ENCODE results near the gene SOD2.
"Not testable (repeated sequence)": the region's sequence is repeated elsewhere in the genome, so short reads cannot be mapped to it uniquely, and the experiment has no call there.

Gene SOD2

DNA sequence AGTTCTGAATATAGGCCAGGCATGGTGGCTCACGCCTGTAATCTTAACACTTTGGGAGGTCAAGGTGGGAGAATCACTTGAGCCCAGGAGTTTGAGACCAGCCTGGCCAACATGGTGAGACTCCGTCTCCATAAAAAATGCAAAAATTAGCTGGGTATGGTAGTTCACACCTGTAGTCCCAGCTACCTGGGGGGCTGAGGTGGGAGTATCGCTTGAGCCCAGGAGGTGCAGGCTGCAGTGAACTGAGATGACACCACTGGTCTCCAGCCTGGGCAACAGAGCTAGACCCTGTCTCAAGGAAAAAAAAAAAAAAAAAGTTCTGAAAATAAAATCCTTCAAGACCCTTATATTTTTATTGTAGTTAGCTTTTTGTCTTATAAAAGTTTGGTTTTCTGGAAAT is 22.6 kb upstream of the SOD2 start:
- no peak for DNase-seq

DNA sequence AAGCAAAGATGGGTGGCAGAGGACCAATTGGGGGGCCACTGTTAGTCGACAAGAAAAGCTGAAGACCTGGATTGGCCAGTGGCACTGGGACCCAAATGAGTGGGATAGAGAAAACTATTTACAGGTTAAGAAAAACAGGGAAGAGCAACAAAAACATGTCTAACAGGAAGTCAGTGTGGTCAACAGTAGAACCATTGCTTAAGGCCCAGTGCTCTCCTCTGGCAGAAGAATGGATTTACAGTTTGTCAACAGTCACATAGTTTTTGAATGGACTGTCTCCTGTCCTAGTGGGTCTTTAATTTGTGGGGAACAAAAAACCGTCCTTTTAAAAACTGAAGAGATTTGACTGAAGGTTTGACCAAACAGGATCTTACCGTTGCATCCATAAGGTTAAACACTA is 22.1 kb upstream of the SOD2 start:
- DNase-seq, result no peak

DNA sequence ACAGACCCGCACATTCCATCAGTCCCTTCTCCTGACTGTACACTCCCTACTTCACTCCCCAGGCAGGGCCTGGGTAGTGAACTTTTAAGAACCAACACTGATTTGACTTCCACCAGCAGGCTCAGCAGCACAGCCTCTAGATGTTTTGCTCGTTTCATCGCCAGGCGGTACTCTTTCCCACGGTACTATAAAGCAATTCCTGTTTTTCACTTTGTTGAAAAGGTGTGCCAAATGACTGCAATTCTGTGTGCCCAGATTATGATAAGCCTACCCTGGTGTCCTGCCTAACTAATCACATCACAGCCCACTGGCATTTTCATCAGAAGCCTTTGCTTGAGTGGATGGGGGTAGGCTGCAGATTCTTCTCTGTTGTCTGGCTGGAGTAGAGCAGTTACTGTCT is 21.4 kb upstream of the SOD2 start:
- DNase-seq, result no peak

DNA sequence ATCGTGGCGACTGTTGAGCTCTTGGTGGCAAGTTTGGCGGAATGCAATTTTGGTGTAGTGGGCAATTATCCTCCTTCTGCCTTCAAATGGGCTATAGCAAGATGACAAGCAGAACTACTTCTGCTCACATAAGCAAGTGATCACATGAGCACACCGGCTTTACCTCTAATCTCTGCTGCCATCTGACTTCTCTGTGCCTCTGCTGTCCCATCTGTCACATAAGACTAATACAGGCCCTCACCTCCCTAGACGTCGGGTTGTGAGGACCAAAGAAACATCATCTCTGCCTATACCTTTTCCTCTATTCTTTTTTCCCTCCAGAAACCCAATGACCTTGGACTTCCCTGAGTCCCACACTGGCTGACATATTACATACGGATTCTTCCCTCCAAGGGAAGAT is 20.9 kb upstream of the SOD2 start:
- no peak for DNase-seq

DNA sequence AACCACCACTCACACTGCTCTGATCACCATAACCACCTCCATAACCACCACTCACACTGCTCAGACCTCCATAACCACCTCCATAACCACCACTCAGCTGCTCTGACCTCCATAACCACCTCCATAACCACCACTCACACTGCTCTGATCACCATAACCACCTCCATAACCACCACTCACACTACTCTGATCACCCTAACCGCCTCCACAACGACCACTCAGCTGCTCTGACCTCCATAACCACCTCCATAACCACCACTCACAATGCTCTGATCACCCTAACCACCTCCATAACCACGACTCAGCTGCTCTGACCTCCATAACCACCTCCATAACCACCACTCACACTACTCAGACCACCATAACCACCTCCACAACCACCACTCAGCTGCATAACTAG is 19.3 kb upstream of the SOD2 start:
- not testable (repeated sequence) for DNase-seq

DNA sequence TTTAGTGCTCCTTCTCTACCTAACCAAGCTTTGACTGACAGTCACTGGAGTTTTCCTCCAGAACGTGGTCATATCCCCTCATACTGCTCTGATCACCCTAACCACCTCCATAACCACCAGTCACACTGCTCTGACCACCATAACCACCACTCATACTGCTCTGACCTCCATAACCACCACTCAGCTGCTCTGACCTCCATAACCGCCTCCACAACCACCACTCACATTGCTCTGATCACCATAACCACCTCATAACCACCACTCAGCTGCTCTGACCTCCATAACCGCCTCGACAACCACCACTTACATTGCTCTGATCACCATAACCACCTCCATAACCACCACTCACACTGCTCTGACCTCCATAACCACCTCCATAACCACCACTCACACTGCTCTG is 17.6 kb upstream of the SOD2 start:
- not testable (repeated sequence) for DNase-seq

DNA sequence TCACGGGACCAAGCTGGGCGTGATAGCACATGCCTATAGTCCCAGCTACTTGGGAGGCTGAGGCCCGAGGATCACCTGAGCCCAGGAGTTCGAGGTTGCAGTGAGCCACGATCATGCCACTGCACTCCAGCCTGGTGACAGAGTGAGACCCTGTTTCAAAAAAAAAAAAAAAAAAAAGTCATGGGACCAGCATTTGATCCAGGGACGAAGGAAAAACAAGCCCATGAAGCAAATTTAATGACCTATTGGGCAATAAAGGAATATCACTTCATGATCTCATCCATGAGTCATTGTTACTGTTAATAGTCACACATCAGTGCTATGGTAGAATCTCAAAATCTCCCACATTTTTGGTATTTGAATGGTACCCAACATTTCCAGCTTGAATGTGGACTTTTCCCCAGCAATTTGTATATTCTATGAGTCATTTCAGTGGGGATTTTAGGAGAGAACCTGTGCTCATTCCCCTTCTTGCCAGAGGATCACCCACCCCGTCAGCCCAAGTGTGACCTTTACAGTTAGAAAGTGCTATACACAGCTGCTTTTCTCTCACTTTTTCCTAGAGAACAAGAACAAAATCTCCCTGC is 8.5 kb upstream of the SOD2 start:
- DNase-seq, result no peak

DNA sequence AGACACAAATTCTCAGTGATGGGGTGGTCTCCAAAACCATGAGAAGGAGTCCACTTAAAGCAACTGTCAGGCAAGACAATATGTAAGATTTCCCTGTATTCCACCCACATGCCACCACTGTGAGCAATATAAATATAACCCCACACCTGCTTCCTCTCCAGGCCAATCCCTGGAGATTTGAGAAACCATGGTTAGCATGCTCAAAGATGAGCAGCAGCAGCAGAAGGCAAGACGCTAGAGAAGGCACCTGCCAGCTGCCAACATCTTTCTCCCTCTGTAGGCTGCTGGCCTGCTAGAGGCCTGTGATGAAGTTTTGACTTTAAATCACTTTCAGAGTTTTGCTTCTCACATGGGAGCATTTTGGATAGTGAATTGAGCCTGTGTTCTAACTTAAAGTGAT is 7.9 kb upstream of the SOD2 start:
- no peak for DNase-seq

DNA sequence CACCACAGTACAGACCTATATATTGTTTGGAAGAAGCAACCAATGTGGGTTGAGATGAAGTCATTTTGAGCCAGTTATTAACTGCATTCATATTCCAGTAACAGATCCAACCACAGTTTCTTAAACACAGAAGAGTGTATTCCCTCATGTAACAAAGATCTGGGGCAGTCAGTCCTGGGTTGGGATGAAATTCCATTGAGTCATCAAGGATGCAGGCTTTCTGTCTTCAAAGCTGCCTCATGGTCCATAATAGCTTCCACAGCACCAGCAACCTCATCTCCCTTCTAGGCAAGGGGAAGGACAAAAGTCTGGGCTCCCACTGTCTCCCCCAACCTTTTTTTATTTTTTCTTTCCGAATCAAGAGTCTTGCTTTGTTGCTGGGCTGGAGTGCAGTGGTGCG is 2.9 kb upstream of the SOD2 start:
- no peak for DNase-seq

DNA sequence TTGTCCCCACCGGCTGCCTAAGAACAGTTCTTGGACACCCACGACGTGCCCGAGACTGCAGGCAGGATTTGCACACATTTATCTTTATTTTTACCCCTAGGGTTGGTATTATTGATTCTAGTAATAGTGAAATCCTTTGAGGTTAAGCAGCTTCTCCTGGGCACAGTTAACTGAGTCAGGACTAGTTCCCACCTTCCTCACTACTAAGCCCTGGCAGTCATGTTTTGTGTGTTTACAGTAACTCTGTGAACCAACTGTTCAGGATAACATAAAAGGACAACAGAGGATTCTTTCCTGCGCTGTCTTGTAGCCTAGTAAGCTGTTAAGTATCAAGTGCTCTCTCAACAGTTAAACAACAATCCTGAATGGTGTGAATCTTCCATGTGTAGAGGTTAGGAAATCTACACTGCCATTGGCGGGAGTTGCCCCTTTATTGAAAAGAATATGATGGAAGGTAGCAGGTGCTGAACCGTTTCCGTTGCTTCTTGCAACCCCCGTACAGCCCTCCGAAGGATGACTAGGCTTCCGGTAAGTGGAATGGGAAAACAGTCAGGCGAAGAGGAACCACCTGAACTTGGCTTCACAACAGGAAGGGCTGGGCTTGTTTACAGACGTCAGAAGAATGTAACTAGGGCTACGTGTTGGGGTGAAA is 979 bp upstream of the SOD2 start:
- peak; percentile 62 for DNase-seq

DNA sequence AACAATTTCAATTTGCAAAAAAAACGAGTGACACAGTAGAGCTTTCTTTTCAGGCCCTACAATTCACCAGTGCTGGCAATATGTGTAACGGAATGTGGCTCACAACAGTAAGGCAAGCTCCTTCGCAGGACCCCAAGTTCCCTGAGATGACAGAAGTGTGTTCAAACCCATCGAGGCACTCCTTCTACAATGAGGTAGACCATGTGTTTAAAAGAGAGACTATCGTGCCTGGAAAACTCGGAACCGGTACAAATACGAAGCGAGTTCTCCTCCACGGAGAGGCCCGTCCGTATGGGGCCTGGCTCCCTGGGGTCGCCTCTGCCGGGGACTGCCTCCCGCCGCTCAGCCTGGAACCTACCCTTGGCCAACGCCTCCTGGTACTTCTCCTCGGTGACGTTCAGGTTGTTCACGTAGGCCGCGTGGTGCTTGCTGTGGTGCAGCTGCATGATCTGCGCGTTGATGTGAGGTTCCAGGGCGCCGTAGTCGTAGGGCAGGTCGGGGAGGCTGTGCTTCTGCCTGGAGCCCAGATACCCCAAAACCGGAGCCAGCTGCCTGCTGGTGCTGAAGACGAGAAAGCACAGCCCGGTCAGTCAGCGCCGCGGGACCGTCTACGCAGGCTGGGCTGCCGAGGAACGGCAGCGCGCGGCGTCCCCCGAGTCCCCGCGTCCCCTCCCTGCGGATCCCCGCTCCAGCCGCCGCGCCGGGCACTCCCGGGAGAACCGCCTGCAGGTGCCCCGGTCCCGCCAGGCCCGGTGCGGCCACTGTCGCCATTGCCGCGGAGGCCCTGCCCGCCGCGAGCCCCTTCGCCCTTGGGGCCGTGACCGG is 526 bp downstream of the SOD2 start:
- DNase-seq, result no peak

DNA sequence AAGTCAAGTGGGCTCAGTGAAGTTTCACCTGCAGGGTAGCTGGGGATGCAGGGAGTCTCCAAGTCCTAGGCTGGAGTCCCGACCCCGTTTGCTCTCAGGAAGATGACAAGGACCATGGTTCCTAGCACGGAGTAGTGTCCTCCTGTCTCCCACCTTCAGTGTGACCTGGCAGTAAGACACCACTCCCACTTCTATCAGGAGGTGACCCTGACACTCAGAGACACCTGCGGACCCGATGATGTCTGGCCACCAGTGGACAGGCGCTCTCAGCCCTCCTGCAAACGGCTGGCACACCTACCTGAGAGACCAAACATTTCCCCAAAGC is 1.1 kb downstream of the SOD2 start:
- DNase-seq, result no peak

DNA sequence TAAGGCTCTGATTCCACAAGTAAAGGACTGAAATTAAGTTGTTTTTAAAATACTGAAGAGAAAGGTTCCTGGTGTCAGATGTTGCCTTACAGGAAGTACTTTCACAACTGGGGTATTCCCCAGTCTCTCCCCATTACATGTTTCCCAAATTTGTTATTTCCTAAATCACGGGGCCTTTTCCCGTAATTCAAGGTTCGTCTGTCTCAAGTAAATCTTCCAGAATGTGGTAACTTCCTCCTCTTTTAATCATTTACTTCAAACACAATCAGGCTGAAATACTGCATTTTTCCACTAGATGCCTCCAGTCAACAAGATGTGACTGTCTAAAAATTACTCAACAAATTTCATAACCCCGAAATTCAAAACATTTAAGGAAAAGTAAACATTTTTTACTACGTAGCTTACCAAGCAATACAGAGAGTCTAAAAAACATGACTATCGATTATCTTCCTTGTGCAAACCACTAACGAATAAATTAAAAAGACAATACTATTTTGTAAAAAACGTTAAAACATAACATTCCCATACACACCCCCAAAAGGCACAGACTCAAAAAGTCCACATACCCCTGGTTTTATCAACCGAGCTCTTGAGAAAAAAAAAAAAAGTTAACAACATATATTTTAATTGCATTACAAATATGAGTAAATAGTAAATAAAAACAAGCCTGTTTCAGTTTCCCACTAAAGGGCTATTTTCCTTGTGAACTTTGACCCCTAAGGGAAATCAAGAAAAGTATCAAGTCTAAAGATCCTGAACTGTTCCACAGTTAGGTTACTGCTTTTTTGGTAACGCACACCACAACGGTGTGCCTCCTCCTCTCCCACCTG is 1.7 kb downstream of the SOD2 start:
- peak; percentile 27 for DNase-seq

DNA sequence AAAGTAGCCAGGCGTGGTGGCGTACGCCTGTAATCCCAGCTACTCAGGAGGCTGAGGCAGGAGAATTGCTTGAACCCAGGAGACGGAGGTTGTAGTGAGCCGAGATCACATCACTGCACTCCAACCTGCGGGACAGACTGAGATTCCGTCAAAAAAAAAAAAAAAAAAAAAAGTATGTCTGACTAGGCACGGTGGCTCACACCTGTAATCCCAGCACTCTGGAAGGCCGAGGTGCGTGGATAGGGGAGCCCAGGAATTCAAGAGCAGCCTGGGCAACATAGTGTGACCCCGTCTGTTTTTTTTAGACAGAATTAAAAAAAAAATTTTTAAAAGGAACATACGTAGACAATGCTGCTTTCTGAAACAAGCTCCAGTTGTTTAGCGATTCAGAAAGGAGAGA is 2.9 kb downstream of the SOD2 start:
- not testable (repeated sequence) for DNase-seq

DNA sequence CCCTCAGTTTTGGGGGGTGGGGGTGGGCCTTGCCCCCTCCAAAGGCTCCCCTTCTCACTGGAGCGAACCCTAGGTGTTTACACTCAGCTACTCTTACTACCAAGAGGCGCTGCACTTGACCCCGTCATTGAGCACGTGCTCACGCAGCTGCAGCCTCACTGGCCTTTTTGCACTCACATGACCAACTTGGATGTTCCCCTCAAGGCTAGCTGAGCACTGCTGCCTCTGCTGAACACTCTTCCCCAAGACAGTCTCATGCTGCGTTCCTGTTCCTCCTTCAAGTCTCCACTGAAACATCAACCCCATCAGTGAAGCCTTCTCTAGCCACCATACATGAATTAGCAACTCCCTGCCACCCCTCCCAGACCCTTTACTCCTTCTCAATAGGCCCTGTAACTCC is 4.0 kb downstream of the SOD2 start:
- DNase-seq, result no peak

DNA sequence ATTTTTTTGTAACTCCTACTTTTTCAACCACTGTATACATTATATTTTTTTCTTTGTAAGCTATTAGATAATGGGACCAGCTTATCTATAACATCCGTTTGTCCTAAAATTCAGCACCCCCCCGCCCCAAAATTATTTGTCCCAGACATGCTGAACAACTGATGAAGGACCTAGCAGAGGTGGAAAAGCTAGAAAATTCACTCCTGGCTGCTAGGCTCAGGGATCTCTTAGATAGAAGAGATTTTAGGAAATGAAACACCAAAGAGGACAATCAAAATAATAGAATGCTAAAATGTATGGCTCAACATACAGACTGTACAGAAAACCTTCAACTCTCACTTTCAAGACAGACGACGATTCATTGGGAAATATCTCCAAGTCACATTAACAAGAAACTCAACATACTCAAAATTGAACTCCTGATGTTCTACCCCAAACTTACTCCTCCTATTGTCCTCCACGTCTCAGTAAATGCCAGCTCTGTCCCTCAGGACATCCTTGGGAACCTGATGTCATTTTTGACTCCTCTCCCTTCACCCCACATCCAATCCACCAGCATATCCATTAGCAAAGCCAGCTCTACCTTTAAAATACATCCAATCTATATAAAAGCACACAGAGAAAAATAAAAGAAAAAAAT is 4.7 kb downstream of the SOD2 start:
- no peak for DNase-seq

DNA sequence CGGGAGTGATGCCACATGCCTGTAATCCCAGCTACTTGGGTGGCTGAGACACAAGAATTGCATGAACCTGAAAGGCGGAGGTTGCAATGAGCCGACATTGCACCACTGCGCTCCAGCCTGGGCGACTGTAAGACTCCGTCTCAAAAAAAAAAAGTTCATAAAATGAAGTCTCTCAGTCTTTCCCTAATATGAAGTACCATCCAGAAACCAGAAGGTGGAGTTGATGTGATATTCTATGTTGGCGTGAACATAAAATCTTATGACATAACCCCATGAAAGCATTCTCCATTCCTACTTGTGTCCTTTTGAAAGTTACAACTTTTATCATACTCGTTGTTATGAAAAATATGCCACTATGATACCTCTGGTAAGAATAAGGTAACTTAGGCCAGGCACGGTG is 5.7 kb downstream of the SOD2 start:
- no peak for DNase-seq

DNA sequence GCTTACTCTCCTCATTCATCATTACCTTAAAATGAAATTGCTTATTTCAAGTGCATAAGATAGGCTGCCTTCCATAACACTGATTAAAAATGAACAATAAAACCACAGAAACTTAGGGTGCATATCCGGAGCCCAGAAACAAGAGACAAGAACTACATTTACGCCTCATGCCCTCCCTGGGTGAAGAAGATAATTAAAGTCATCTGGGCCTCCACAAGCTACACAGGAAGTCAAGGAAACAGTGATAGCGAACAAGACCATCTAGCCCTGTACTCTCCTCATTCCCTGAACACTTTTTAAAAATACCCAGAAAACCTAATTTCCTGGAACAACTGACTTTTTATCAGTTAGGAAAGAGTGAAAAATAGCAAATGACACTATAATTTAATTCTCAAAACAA is 6.3 kb downstream of the SOD2 start:
- DNase-seq, result no peak

DNA sequence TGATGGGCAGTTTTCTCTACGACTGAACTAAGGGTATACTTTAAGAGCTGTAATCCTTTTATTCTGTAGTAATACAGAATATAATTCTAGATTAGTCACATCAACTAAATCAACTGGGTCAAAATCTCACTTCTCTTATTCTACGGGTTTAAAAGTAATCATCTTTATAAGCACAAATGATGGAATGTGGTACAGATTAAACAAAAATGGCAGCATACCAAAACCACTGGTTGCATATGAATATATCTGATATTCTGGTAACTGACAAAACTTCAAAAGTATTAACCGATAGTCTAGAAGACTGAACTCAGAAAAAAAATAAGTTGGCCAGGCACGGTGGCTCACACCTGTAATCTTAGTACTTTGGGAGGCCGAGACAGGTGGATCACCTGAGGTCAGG is 7.0 kb downstream of the SOD2 start:
- DNase-seq, result no peak

DNA sequence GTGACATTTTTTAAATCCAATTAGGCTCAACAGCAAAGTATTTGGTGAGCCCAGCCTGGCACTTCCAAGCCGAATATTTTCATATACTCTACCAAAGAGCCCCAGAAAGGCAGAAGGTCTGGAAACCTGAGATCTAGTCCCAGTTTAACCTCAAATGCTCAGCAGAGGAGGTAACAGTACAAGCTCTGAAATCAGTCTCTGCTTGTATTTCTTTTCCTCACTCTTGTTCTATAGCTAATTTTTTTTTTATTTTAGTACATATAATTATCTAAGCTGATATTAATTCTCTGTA is 9.1 kb downstream of the SOD2 start:
- DNase-seq, result no peak

DNA sequence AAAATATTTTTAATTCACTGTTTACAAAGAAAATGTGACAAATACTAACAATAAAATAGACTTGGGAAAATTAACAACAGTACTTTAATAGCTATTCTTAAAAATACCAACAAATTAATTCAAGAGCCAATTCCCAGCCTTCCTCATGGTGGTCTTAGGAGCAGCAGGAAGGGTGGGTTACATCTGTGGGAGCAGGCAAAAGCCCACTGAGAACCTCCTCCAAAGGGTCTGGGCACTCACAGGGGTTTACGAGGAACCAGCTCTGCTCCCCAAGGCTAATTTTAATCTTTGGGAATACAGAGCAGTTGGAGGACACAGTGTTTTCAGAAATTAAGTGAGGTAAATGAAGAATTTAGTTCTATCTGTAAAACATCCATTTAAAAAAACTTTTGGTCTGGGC is 10.2 kb downstream of the SOD2 start:
- no peak for DNase-seq

DNA sequence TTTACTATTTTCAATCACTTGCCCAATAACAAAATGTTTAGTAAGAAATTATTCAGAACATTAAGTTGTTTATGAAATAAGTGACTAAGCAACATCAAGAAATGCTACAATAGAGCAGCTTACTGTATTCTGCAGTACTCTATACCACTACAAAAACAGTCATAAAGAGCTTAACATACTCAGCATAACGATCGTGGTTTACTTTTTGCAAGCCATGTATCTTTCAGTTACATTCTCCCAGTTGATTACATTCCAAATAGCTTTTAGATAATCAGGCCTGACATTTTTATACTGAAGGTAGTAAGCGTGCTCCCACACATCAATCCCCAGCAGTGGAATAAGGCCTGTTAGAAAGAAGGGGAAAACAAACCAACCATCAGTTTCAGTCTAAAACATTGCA is 10.7 kb downstream of the SOD2 start:
- DNase-seq, result no peak

DNA sequence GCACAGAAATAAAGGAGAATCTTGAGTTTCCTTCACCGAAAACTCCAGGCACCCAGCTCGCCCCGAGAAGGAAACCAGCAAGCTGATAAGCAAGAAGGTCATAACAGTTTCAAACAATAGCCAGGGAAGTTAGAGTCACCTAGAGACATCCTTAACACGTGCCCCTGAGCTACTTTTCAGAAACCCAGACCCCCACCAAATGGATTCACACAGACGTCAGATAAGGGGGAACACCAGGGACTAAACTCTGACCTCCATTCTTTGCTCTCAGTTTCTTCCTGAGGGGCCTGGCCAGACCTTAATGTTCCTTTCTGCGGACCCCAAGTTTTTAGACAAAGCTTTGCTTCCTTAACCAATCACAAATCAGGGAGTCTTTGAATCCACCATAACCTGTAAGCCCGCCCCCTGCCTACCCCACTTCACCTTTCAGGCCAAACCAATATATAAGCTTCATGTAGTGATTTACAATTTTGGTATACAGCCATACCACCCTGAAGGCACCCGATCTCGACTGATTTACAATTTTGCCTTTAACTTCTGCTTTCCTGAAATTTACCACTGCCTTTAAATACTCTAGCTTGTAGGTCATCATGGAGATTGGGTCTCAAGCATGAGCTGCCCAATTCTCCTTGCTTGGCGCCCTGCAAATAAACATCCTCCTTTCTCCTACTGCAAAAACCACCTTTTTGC is 11.7 kb downstream of the SOD2 start:
- DNase-seq, result no peak

Measured in NCI-H2029 (cell line).